ENCODE results near the gene CD36. TPM values are rescaled to one million over a fixed set of nuclear protein-coding genes. Genes with fewer than 3 reads are reported as not detected.

Gene CD36
- total RNA-seq, 1 donor from 2014 or later: 1,018 TPM

DNA sequence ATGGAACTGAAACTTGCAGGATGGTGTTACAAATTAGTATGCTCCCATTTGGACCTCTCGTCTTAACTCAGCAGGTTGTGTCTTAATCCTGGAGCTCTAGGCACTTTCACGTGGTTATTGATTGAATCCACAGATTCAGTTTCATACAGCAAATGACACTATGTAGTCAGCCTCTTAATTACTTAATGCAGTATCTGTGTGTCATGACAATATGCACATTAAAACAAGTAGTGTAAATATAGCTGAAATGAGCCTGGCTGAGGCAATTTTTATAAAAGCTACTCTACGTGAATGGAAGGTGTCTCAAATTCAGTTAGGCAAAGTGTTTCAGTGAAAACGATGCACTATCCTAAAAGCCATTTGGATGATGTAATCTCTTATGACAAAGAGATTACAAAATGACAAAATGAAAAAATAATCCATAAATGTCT, 86.8 kb downstream of the CD36 start:
- H3K27ac ChIP-seq (replicated peaks): no peak overlapping the region
- no peaks in the 10 kb centered on the region for H3K27me3 ChIP-seq (ENCODE audit: low read depth)
- intact Hi-C loops (cut with micrococcal nuclease): no loop called here
- H3K9me3 ChIP-seq (replicated peaks): no peaks in the 10 kb centered on the region
- TF ChIP-seq CTCF (IDR thresholded peaks at IDR 0.05; ENCODE audit: borderline replicate concordance): no peak
- DNase-seq: no peak
- H3K4me3 ChIP-seq: no peak overlapping the region
- H3K4me1 ChIP-seq: peaks cover 23% of the 10 kb centered on the region
- H3K36me3 ChIP-seq: no peaks in the 10 kb centered on the region

Other genes with a start within 250 kb of the CD36 start
- gene GNAT3, start 126.6 kb upstream of the CD36 start, total RNA-seq: not detected